Measurements from ENCODE around the gene RUNX1.

RUNX1 gene

GRCh38 chr21:35048706-35049617 lies at the start of gene RUNX1:
Gene RUNX1, minus strand, starts transcription at chr21:35049302.
- no peak for ATAC-seq (ENCODE audit: low read depth)
- no peaks in the 10 kb centered on the region for H3K27me3 ChIP-seq (ENCODE audit: insufficient read depth, poor library complexity, severe bottlenecking)

GRCh38 chr21:35097525-35097924 lies 48.4 kb upstream of the RUNX1 start:
- no peak for ATAC-seq (ENCODE audit: low read depth)
- Histone ChIP-seq H3K27ac (ENCODE audit: poor library complexity, severe bottlenecking) (no peak overlapping the region), H3K27me3 (ENCODE audit: insufficient read depth, poor library complexity, severe bottlenecking) (no peaks in the 10 kb centered on the region), H3K36me3 (ENCODE audit: low read depth) (no peaks in the 10 kb centered on the region), H3K4me1 (ENCODE audit: insufficient read depth, poor library complexity, severe bottlenecking) (no peaks in the 10 kb centered on the region), H3K4me3 (ENCODE audit: severe bottlenecking) (no peak overlapping the region), H3K9me3 (ENCODE audit: severe bottlenecking) (no peaks in the 10 kb centered on the region)
- no peak for DNase-seq (ENCODE audit: low spot score)
- no peak for TF ChIP-seq CTCF (IDR thresholded peaks at IDR 0.05; ENCODE audit: poor library complexity, severe bottlenecking)

More at GRCh38 chr21:35048706-35049617, at the start of gene RUNX1:
- no peak for DNase-seq (ENCODE audit: low spot score)
- TF ChIP-seq CTCF (IDR thresholded peaks at IDR 0.05; ENCODE audit: poor library complexity, severe bottlenecking), result no peak
- peak within 1 kb of the TSS; percentile 93 for H3K27ac ChIP-seq (ENCODE audit: poor library complexity, severe bottlenecking)
- no peaks in the 10 kb centered on the region for H3K36me3 ChIP-seq (ENCODE audit: low read depth)
- peaks cover 34% of the 10 kb centered on the region for H3K4me1 ChIP-seq (ENCODE audit: insufficient read depth, poor library complexity, severe bottlenecking)
- no peaks in the 10 kb centered on the region for H3K9me3 ChIP-seq (ENCODE audit: severe bottlenecking)
- no peak within 1 kb of the TSS for H3K4me3 ChIP-seq (ENCODE audit: severe bottlenecking)

- no peak for ATAC-seq (ENCODE audit: low read depth)
- Histone ChIP-seq H3K27me3 (ENCODE audit: insufficient read depth, poor library complexity, severe bottlenecking) (no peaks in the 10 kb centered on the region), H3K36me3 (ENCODE audit: low read depth) (no peaks in the 10 kb centered on the region), H3K9me3 (ENCODE audit: severe bottlenecking) (no peaks in the 10 kb centered on the region), H3K27ac (ENCODE audit: poor library complexity, severe bottlenecking) (no peak overlapping the region), H3K4me1 (ENCODE audit: insufficient read depth, poor library complexity, severe bottlenecking) (no peaks in the 10 kb centered on the region), H3K4me3 (ENCODE audit: severe bottlenecking) (no peak overlapping the region)
- TF ChIP-seq CTCF (IDR thresholded peaks at IDR 0.05; ENCODE audit: poor library complexity, severe bottlenecking), result no peak
- no peak for DNase-seq (ENCODE audit: low spot score)
Measured at GRCh38 chr21:35096959-35097358, 47.9 kb upstream of the RUNX1 start.

GRCh38 chr21:35095859-35096291 lies 46.8 kb upstream of the RUNX1 start:
- Histone ChIP-seq H3K9me3 (ENCODE audit: severe bottlenecking) (no peaks in the 10 kb centered on the region), H3K27ac (ENCODE audit: poor library complexity, severe bottlenecking) (no peak overlapping the region), H3K4me1 (ENCODE audit: insufficient read depth, poor library complexity, severe bottlenecking) (no peaks in the 10 kb centered on the region), H3K27me3 (ENCODE audit: insufficient read depth, poor library complexity, severe bottlenecking) (no peaks in the 10 kb centered on the region), H3K4me3 (ENCODE audit: severe bottlenecking) (no peak overlapping the region), H3K36me3 (ENCODE audit: low read depth) (no peaks in the 10 kb centered on the region)
- no peak for TF ChIP-seq CTCF (IDR thresholded peaks at IDR 0.05; ENCODE audit: poor library complexity, severe bottlenecking)
- DNase-seq (ENCODE audit: low spot score), result no peak
- no peak for ATAC-seq (ENCODE audit: low read depth)

- H3K9me3 ChIP-seq (ENCODE audit: severe bottlenecking), result no peaks in the 10 kb centered on the region
- TF ChIP-seq CTCF (IDR thresholded peaks at IDR 0.05; ENCODE audit: poor library complexity, severe bottlenecking), result no peak
- no peak overlapping the region for H3K4me3 ChIP-seq (ENCODE audit: severe bottlenecking)
- H3K4me1 ChIP-seq (ENCODE audit: insufficient read depth, poor library complexity, severe bottlenecking), result no peaks in the 10 kb centered on the region
- no peak overlapping the region for H3K27ac ChIP-seq (ENCODE audit: poor library complexity, severe bottlenecking)
- no peaks in the 10 kb centered on the region for H3K36me3 ChIP-seq (ENCODE audit: low read depth)
- DNase-seq (ENCODE audit: low spot score) (no peak), ATAC-seq (ENCODE audit: low read depth) (no peak)
- no peaks in the 10 kb centered on the region for H3K27me3 ChIP-seq (ENCODE audit: insufficient read depth, poor library complexity, severe bottlenecking)
Measured at GRCh38 chr21:35093514-35093913, 44.4 kb upstream of the RUNX1 start.

Data from RWPE2 (cell line).